A673 (cell line): ENCODE data around the gene USP26. TPM values are rescaled to one million over a fixed set of nuclear protein-coding genes. Genes with fewer than 3 reads are reported as not detected.

Source experiments
- BruUV-seq: library from RNA; stranded (reverse); fragments of 400-500 nt; replicated peaks from 2 replicates; lab custom pipeline; 2021; lab: Mats Ljungman, UMichigan
- CTCF ChIA-PET: fragments of 300-600 bp; sonication (Branson Sonifier 250); formaldehyde crosslinking; loops from one replicate; lab custom pipeline; 2022; ENCODE audit warnings: antibody characterized with exemption; lab: Charles Lee
- POLR2A ChIA-PET: fragments of 300-600 bp; sonication (Branson Sonifier 250); formaldehyde crosslinking; loops from one replicate; lab custom pipeline; 2022; ENCODE audit warnings: antibody characterized with exemption; ENCODE audit not compliant: low non-redundant PET; lab: Charles Lee
- DNase-seq: peaks from one replicate; pipeline ENCODE4 v3.0.0-alpha.2; 2015; ENCODE audit warnings: low spot score
- H3K27ac ChIP-seq: fragments of 200-600 bp; sonication (generic); 2 replicates; pipeline ENCODE4 v1.5.1; 2016; ENCODE audit warnings: mixed run types, low read depth, mild to moderate bottlenecking, mixed read lengths, antibody characterized with exemption, low read length; ENCODE audit not compliant: poor library complexity, severe bottlenecking
- H3K27me3 ChIP-seq: fragments of 200-600 bp; sonication (generic); replicated peaks from 2 replicates; pipeline ENCODE4 v1.6.1; 2017; ENCODE audit warnings: mixed run types, low read depth, mild to moderate bottlenecking, mixed read lengths, antibody characterized with exemption, low read length; ENCODE audit not compliant: insufficient read depth, poor library complexity
- H3K36me3 ChIP-seq: fragments of 200-600 bp; sonication (generic); 2 replicates; pipeline ENCODE4 v1.6.1; 2016; ENCODE audit warnings: mixed run types, mild to moderate bottlenecking, mixed read lengths, antibody characterized with exemption, low read length; ENCODE audit not compliant: insufficient read depth, poor library complexity, severe bottlenecking
- H3K4me1 ChIP-seq: fragments of 200-600 bp; sonication (generic); 2 replicates; pipeline ENCODE4 v1.6.1; 2017; ENCODE audit warnings: mixed run types, mild to moderate bottlenecking, mixed read lengths, antibody characterized with exemption, low read length; ENCODE audit not compliant: insufficient read depth, poor library complexity, severe bottlenecking
- H3K4me3 ChIP-seq: fragments of 200-600 bp; sonication (generic); 2 replicates; pipeline ENCODE4 v1.5.1; 2016; ENCODE audit warnings: low read depth, mixed run types, mild to moderate bottlenecking, mixed read lengths, low read length; ENCODE audit not compliant: poor library complexity, severe bottlenecking
- H3K9me3 ChIP-seq: fragments of 200-600 bp; sonication (generic); 2 replicates; pipeline ENCODE4 v1.6.1; 2016; ENCODE audit warnings: mixed run types, low read depth, mild to moderate bottlenecking, mixed read lengths, antibody characterized with exemption, low read length; ENCODE audit not compliant: poor library complexity, severe bottlenecking
- EZH2 ChIP-seq: fragments of 200-600 bp; sonication (generic); IDR thresholded peaks from 2 replicates; pipeline ENCODE4 v1.6.1; 2017; ENCODE audit warnings: borderline replicate concordance, low read depth, mild to moderate bottlenecking, mixed read lengths, antibody characterized with exemption, low read length; ENCODE audit not compliant: poor library complexity, severe bottlenecking
- intact Hi-C: fragments of 100-400 bp; cut with micrococcal nuclease; formaldehyde crosslinking; loops from one replicate; pipeline ENCODE4 v1.10.0; 2022; ENCODE audit not compliant: unreplicated experiment
- total RNA-seq: library from RNA; stranded (reverse); gene quantifications from 2 replicates; pipeline ENCODE4 v1.2.3, GENCODE V29; 2021
- TF ChIP-seq, protein P1 (sequence below): fragments of 300-800, 200-600 bp; sonication (generic); conservative IDR thresholded peaks from 2 replicates; pipeline ENCODE4 v1.5.1; 2017; ENCODE audit warnings: low read depth, mild to moderate bottlenecking, antibody characterized with exemption, low read length, moderate library complexity, mixed read lengths

Gene USP26
- total RNA-seq, 1 experiment from 2014 or later: not detected

DNA sequence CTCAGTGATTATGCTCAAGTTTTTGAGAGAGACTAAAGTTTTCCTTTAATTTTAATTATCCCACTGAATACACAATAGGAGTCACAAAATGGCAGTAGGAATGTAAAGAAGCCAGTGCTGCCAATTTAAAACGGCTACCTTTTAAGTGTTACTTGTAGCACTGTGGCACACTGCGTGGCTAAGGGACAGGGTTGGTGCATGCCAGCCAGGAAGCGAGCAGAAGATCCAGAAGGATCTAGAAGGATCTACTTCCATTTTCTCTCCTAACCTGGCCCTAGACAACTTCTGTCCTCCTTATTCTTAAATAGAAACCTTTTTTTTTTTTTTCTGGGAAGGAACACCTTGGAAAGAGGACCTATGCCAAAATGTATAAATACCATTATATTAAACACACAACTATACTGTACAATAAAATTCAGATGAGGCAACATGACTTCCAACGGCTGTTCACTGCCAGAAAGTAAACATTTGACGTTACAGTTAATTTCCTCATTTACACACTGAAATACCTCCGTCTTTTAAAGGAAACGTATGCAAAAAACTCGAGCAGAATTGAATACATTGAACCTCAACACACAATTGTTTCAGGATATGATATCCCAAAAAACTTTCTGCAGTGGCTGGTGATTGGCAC, 2.7 kb downstream of the USP26 start:
- H3K4me1 ChIP-seq: no peaks in the 10 kb centered on the region
- H3K9me3 ChIP-seq: no peaks in the 10 kb centered on the region
- no peak overlapping the region for H3K4me3 ChIP-seq
- BruUV-seq: no TSS peak
- no peak for TF ChIP-seq EZH2
- TF ChIP-seq, protein P1, sequence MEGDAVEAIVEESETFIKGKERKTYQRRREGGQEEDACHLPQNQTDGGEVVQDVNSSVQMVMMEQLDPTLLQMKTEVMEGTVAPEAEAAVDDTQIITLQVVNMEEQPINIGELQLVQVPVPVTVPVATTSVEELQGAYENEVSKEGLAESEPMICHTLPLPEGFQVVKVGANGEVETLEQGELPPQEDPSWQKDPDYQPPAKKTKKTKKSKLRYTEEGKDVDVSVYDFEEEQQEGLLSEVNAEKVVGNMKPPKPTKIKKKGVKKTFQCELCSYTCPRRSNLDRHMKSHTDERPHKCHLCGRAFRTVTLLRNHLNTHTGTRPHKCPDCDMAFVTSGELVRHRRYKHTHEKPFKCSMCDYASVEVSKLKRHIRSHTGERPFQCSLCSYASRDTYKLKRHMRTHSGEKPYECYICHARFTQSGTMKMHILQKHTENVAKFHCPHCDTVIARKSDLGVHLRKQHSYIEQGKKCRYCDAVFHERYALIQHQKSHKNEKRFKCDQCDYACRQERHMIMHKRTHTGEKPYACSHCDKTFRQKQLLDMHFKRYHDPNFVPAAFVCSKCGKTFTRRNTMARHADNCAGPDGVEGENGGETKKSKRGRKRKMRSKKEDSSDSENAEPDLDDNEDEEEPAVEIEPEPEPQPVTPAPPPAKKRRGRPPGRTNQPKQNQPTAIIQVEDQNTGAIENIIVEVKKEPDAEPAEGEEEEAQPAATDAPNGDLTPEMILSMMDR: no peak
- ChIA-PET POLR2A (no interaction called here), CTCF (no interaction called here)
- intact Hi-C loops: no loop called here
- H3K36me3 ChIP-seq: no peaks in the 10 kb centered on the region
- DNase-seq: no peak
- H3K27ac ChIP-seq: no peak overlapping the region
- H3K27me3 ChIP-seq: no peaks in the 10 kb centered on the region

DNA sequence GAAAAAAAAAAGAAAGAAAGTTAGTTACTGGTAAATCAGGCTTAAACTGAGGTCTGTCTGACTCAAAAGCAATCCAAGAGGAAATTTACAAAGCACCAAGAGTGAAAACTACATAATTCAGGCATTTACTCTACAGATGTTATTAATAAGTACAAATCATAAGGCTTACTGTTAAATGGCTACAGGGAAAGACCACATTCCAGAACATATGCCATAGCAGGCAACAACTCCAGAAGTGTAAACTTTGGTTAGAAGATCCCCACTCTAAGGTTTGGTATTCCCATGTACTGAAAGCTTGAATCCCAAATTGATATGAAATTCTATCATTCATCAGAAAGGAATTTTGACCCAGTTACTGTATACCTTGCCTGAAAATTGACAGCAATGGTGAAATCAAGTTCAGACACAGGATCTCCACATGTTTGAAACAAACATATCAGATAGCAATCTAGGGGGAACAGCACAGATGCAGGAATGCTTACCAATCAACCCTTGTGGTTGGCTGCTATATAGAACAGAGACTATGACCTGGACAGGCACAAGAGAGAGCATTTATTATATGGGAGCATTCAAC, 6.6 kb downstream of the USP26 start:
- H3K36me3 ChIP-seq: no peaks in the 10 kb centered on the region
- H3K9me3 ChIP-seq: no peaks in the 10 kb centered on the region
- no peaks in the 10 kb centered on the region for H3K4me1 ChIP-seq
- no peak for TF ChIP-seq EZH2
- TF ChIP-seq, protein P1: no peak
- BruUV-seq: no TSS peak
- ChIA-PET POLR2A (no interaction called here), CTCF (no interaction called here)
- no peak overlapping the region for H3K27ac ChIP-seq
- H3K4me3 ChIP-seq: no peak overlapping the region
- intact Hi-C loops: no loop called here
- no peak for DNase-seq
- H3K27me3 ChIP-seq: no peaks in the 10 kb centered on the region

DNA sequence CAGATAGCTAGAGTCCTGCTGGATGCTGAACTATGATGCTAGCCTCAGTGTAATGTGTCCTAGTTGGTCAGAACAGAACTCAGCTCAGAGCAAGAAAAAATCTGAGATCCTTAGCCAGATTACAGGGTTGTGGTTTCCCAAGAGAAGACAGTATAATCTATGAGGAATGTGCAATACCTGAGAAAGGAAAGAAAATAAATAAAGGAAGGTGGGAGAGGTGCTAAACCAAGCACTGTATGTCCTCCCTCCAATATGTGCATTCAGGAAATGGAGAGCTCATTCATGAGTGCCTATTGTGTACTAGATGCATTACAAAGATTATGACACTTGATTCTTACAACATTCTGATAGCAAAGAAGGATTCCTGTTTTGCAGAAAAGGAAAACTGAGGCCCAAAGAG, 7.5 kb downstream of the USP26 start:
- H3K36me3 ChIP-seq: no peaks in the 10 kb centered on the region
- H3K27ac ChIP-seq: no peak overlapping the region
- no TSS peak for BruUV-seq
- no peak for DNase-seq
- H3K4me3 ChIP-seq: no peak overlapping the region
- TF ChIP-seq, protein P1: no peak
- no peak for TF ChIP-seq EZH2
- intact Hi-C loops: no loop called here
- POLR2A ChIA-PET: no interaction called here
- H3K27me3 ChIP-seq: no peaks in the 10 kb centered on the region
- no peaks in the 10 kb centered on the region for H3K4me1 ChIP-seq
- CTCF ChIA-PET: no interaction called here
- H3K9me3 ChIP-seq: no peaks in the 10 kb centered on the region
